K562 (cell line): ENCODE measurements around the gene HYOU1. TPM values are rescaled to one million over a fixed set of nuclear protein-coding genes. Genes with fewer than 3 reads are reported as not detected.

ENCODE experiments used
- DMBX1 ChIP-seq: fragments of 250-450 bp; sonication (Bioruptor Pico); IDR thresholded peaks from 2 replicates; pipeline ENCODE4 v1.8.0; 2022; ENCODE audit warnings: inconsistent platforms, mild to moderate bottlenecking, moderate library complexity, borderline replicate concordance
- GTF2A2 ChIP-seq: IDR thresholded peaks from 2 replicates; pipeline ENCODE4 v1.6.1; 2016; ENCODE audit warnings: mild to moderate bottlenecking, missing genetic modification characterization, missing compliant biosample characterization
- NR2C2 ChIP-seq, 2 experiments: fragments of 200-800 bp in 1 of 2; sonication (Bioruptor generic) in 1 of 2; sonication (generic) in 1 of 2; formaldehyde crosslinking in 1 of 2; IDR thresholded peaks; 2 replicates each; pipeline versions ENCODE4 v1.6.1 to v1.8.0; 2016 to 2022; ENCODE audit warnings: mild to moderate bottlenecking in 1 of 2, missing compliant biosample characterization in 1 of 2, missing genetic modification characterization in 1 of 2, missing genetic modification reagents in 1 of 2
- PHF21A ChIP-seq: fragments of 450-650 bp; IDR thresholded peaks from 2 replicates; pipeline ENCODE4 v1.6.1; 2017; ENCODE audit warnings: low read depth, borderline replicate concordance
- RAD21 ChIP-seq, 2 experiments: fragments of 250-450 bp in 1 of 2; fragments of 450-650 bp in 1 of 2; sonication (Bioruptor Pico) in 1 of 2; formaldehyde crosslinking in 1 of 2; IDR thresholded peaks in 1 of 2; conservative IDR thresholded peaks in 1 of 2; 2 replicates each; pipeline versions ENCODE4 v1.4.0 to v1.8.0; 2020 to 2022; ENCODE audit warnings: mild to moderate bottlenecking in 2 of 2, moderate library complexity in 1 of 2
- SIN3B ChIP-seq: fragments of 450-650 bp; IDR thresholded peaks from 2 replicates; pipeline ENCODE4 v1.6.1; 2017; ENCODE audit warnings: low read depth, mild to moderate bottlenecking, moderate library complexity
- SRSF1 ChIP-seq: fragments of 200-400 bp; formaldehyde crosslinking; IDR thresholded peaks from 2 replicates; pipeline ENCODE4 v1.6.1; 2017; ENCODE audit warnings: mild to moderate bottlenecking, low read depth, low read length, moderate library complexity
- ZNF197 ChIP-seq: fragments of 200-800 bp; sonication (Bioruptor generic); IDR thresholded peaks from 2 replicates; pipeline ENCODE4 v1.6.1; 2016; ENCODE audit warnings: low read depth, missing genetic modification characterization, missing compliant biosample characterization
- ZNF551 ChIP-seq: fragments of 250-450 bp; sonication (Bioruptor Pico); IDR thresholded peaks from 2 replicates; pipeline ENCODE4 v1.5.0; 2021; ENCODE audit warnings: mild to moderate bottlenecking, moderate library complexity
- polyA plus RNA-seq, 8 experiments: library from polyadenylated mRNA; depleted of rRNA in 4 of 8; stranded (reverse) in 5 of 8; unstranded in 3 of 8; fragments of >200 nt; fragmentation: Nextera tagmentation in 2 of 8; fragmentation: Illumina TruSeq in 1 of 8; extraction: Ambion mirVana in 2 of 8; extraction: Trizol in 1 of 8; gene quantifications; 2 replicates each; pipeline versions ENCODE4 v1.2.1 to v1.2.3, GENCODE V29; 2011 to 2014; ENCODE audit warnings: inconsistent platforms in 1 of 8, missing spikeins in 1 of 8
- total RNA-seq, 7 experiments: library from RNA; depleted of rRNA in 6 of 7; stranded (reverse); fragments of >200 nt in 6 of 7; fragmentation: Illumina TruSeq in 2 of 7; extraction: Trizol in 2 of 7; gene quantifications; 2 replicates each; pipeline versions ENCODE4 v1.2.1 to v1.2.3, GENCODE V29; 2011 to 2021; ENCODE audit warnings: low replicate concordance in 1 of 7
- TF ChIP-seq, protein P1 (sequence below): fragments of 250-450 bp; sonication (Bioruptor Pico); IDR thresholded peaks from 2 replicates; pipeline ENCODE4 v1.8.0; 2022; ENCODE audit warnings: inconsistent platforms, mild to moderate bottlenecking, moderate library complexity, borderline replicate concordance
- TF ChIP-seq, protein P2 (sequence below), 2 experiments: fragments of 450-650 bp in 1 of 2; sonication (generic) in 1 of 2; formaldehyde crosslinking in 1 of 2; IDR thresholded peaks; 2 replicates each; pipeline versions ENCODE4 v1.7.1 to v1.9.0; 2016 to 2022; ENCODE audit warnings: inconsistent platforms in 1 of 2, mild to moderate bottlenecking in 1 of 2, missing genetic modification reagents in 1 of 2
- TF ChIP-seq, protein P3 (sequence below): IDR thresholded peaks from 2 replicates; pipeline ENCODE4 v1.6.1; 2016; ENCODE audit warnings: missing genetic modification characterization, missing compliant biosample characterization

HYOU1 gene
- total and polyA plus RNA-seq, 9 of the 15 experiments (the other 6 are each of a cell fraction or from before 2014, with no cell fraction given) = 19.5 to 197 (median 128) TPM

DNA sequence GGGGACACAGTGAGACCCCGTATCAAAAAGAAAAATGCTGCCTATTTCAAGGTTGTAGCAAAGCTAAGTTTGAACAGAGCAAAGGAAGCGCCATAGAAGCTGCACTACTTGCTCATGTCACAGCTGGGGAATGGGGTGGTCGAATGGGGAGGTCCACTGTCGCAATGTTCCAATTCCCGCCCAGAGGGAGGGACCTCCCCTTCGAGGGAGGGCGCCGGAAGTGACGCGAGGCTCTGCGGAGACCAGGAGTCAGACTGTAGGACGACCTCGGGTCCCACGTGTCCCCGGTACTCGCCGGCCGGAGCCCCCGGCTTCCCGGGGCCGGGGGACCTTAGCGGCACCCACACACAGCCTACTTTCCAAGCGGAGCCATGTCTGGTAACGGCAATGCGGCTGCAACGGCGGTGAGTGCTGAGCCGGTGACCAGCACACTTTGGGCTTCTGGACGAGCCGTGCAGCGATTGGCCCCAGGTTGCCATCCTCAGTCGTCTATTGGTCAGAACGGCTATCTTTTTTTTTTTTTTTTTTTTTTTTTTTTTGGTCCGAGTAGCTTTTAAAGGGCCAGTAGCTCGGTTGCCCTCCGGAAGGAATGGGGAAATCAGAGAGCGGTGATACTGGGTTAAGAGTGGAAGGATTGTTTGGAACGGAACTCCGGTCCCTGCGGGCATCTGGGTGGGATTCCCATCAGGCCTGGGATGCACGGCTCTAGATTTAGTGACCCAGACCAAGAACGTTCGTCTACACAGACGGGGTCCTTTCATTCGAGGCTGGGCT is 27.8 kb upstream of the HYOU1 start, which contains the start of gene HMBS (continued):
- TF ChIP-seq RAD21 (CRISPR knock-in tag; conservative IDR thresholded peaks at IDR 0.05 in 1 of 2, IDR thresholded peaks at IDR 0.05 in 1 of 2) (0 out of 4 replicates have a peak, but pooled peaks of 1 of the 2 experiments have one; percentile 6), DMBX1 (CRISPR knock-in tag) (0 out of 2 replicates have a peak, but pooled peaks have one; percentile 21), NR2C2 (CRISPR knock-in tag; IDR thresholded peaks at IDR 0.05) (no peak), NR2C2 (tag; IDR thresholded peaks at IDR 0.05) (peak; percentile 82), GTF2A2 (no peak), ZNF551 (no peak), ZNF197 (no peak), PHF21A (no peak), SIN3B (peak; percentile 78), SRSF1 (no peak)
- TF ChIP-seq, protein P1, sequence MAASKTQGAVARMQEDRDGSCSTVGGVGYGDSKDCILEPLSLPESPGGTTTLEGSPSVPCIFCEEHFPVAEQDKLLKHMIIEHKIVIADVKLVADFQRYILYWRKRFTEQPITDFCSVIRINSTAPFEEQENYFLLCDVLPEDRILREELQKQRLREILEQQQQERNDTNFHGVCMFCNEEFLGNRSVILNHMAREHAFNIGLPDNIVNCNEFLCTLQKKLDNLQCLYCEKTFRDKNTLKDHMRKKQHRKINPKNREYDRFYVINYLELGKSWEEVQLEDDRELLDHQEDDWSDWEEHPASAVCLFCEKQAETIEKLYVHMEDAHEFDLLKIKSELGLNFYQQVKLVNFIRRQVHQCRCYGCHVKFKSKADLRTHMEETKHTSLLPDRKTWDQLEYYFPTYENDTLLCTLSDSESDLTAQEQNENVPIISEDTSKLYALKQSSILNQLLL (CRISPR knock-in tag) = no peak
- TF ChIP-seq, protein P2, sequence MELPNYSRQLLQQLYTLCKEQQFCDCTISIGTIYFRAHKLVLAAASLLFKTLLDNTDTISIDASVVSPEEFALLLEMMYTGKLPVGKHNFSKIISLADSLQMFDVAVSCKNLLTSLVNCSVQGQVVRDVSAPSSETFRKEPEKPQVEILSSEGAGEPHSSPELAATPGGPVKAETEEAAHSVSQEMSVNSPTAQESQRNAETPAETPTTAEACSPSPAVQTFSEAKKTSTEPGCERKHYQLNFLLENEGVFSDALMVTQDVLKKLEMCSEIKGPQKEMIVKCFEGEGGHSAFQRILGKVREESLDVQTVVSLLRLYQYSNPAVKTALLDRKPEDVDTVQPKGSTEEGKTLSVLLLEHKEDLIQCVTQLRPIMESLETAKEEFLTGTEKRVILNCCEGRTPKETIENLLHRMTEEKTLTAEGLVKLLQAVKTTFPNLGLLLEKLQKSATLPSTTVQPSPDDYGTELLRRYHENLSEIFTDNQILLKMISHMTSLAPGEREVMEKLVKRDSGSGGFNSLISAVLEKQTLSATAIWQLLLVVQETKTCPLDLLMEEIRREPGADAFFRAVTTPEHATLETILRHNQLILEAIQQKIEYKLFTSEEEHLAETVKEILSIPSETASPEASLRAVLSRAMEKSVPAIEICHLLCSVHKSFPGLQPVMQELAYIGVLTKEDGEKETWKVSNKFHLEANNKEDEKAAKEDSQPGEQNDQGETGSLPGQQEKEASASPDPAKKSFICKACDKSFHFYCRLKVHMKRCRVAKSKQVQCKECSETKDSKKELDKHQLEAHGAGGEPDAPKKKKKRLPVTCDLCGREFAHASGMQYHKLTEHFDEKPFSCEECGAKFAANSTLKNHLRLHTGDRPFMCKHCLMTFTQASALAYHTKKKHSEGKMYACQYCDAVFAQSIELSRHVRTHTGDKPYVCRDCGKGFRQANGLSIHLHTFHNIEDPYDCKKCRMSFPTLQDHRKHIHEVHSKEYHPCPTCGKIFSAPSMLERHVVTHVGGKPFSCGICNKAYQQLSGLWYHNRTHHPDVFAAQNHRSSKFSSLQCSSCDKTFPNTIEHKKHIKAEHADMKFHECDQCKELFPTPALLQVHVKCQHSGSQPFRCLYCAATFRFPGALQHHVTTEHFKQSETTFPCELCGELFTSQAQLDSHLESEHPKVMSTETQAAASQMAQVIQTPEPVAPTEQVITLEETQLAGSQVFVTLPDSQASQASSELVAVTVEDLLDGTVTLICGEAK (IDR thresholded peaks at IDR 0.05) = peak; percentile 86
- TF ChIP-seq, protein P2 (CRISPR knock-in tag; IDR thresholded peaks at IDR 0.05) = no peak
- TF ChIP-seq, protein P3, sequence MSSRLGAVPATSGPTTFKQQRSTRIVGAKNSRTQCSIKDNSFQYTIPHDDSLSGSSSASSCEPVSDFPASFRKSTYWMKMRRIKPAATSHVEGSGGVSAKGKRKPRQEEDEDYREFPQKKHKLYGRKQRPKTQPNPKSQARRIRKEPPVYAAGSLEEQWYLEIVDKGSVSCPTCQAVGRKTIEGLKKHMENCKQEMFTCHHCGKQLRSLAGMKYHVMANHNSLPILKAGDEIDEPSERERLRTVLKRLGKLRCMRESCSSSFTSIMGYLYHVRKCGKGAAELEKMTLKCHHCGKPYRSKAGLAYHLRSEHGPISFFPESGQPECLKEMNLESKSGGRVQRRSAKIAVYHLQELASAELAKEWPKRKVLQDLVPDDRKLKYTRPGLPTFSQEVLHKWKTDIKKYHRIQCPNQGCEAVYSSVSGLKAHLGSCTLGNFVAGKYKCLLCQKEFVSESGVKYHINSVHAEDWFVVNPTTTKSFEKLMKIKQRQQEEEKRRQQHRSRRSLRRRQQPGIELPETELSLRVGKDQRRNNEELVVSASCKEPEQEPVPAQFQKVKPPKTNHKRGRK (tag) = no peak
